Right renal cortex interstitium (tissue), 3 donors: ENCODE measurements around the gene CASS4. TPM values are rescaled to one million over a fixed set of nuclear protein-coding genes. Genes with fewer than 3 reads are reported as not detected.
"Not testable (repeated sequence)": the region's sequence is repeated elsewhere in the genome, so short reads cannot be mapped to it uniquely, and the experiment has no call there.

Source experiments
- DNase-seq, 3 donors: peaks; one replicate each; pipeline ENCODE4 v3.0.0-alpha.2; 2013; ENCODE audit warnings: low read depth in 3 of 3, low spot score in 2 of 3
- polyA plus RNA-seq, 3 donors: library from polyadenylated mRNA; unstranded; fragments of 120-200 nt; gene quantifications; one replicate each; pipeline ENCODE4 v1.2.1, GENCODE V29; 2013; ENCODE audit not compliant: insufficient read length in 3 of 3

The CASS4 gene, protein sequence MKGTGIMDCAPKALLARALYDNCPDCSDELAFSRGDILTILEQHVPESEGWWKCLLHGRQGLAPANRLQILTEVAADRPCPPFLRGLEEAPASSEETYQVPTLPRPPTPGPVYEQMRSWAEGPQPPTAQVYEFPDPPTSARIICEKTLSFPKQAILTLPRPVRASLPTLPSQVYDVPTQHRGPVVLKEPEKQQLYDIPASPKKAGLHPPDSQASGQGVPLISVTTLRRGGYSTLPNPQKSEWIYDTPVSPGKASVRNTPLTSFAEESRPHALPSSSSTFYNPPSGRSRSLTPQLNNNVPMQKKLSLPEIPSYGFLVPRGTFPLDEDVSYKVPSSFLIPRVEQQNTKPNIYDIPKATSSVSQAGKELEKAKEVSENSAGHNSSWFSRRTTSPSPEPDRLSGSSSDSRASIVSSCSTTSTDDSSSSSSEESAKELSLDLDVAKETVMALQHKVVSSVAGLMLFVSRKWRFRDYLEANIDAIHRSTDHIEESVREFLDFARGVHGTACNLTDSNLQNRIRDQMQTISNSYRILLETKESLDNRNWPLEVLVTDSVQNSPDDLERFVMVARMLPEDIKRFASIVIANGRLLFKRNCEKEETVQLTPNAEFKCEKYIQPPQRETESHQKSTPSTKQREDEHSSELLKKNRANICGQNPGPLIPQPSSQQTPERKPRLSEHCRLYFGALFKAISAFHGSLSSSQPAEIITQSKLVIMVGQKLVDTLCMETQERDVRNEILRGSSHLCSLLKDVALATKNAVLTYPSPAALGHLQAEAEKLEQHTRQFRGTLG
- 1 to 10 TPM; 2.8 to 3.6 (median 3.6) TPM for polyA plus RNA-seq

DNA sequence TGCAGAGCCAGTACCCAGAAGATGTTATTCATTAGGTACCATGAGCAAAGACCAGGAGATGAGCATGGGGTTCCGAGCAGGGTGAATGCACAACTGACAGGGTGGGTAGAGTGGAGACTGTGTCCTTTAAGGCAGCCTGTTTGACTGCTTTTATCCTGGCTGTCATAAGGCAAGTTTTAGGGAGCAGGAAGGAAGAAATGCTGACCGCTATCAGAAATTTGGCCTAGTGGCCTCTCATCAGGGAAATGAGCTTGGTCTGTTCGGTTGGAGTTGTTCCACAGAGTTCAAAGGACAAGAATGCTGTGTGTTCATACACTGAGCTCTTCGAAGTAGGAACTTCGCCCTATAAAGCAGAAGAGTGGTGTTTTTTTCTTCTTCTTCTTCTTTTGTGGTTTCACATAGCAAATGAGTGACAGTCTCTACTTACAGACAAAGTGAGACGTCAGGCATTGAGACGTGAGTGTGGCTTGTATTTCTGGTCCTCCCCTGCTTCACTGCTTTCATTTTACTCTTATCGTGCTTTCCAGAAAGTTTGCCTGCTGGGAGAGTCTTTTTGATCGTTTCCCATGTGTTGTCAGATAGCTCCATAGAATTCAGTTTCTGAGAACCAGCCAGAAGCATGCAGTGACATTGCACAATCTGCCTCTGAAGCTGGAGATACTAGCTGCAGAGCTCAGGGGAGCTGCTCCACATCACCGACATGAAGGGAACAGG, at the start of gene CASS4:
Gene CASS4, plus strand, starts transcription at position 502 of the 714 bp plus-strand sequence. Its CDS starts 199 bp downstream, at position 701.
- peak in 2 of 3 donors; percentile 44 to 48 for DNase-seq

DNA sequence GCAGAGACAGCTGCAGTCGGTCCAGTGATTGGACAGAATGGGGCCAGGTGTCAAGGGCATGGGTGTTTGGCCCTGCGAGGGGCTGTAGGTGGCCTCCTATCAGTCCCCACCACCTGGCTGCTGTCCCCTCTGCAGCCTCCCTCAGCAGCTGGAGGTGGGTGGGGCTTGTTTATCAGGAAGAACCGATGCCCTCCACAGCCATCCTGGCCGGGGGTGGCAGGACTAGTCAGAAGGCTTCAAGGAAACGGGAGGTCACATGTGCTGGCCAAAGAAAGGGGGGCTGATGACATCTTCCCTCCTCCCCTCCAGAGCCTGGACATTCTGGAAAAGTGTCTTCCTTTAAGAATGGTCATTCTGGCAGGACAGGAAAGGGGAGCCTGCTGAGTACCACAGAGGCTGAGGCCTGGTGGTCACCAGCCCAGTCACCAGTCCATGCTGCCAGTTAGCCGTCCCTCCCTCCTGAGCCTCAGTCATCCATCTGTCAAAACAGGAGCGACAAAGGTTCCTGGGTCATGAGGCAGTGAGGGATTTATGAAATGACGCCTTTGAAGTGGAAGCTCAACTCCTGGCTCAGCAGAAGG, 49.1 kb upstream of the CASS4 start:
- DNase-seq = no peak

DNA sequence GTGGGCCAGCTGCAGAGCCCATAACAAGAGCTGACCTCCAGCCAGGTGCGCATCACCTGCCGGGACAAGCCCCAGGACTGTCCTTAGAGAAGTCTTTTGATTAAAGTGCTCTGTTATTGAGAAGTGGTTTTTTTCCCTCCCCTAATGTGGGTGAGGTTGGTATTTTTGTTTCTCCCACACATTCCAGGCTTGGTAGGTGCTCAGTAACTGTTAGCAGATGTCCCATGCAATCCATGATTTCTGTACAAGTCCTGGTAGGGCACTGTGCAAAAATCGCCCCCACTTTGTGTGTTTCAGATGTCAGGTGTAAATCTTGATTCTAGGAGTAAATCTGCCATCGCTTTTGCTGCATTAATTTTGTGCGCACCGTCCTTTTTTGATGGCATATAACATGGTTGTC, 48.6 kb upstream of the CASS4 start:
- no peak for DNase-seq

DNA sequence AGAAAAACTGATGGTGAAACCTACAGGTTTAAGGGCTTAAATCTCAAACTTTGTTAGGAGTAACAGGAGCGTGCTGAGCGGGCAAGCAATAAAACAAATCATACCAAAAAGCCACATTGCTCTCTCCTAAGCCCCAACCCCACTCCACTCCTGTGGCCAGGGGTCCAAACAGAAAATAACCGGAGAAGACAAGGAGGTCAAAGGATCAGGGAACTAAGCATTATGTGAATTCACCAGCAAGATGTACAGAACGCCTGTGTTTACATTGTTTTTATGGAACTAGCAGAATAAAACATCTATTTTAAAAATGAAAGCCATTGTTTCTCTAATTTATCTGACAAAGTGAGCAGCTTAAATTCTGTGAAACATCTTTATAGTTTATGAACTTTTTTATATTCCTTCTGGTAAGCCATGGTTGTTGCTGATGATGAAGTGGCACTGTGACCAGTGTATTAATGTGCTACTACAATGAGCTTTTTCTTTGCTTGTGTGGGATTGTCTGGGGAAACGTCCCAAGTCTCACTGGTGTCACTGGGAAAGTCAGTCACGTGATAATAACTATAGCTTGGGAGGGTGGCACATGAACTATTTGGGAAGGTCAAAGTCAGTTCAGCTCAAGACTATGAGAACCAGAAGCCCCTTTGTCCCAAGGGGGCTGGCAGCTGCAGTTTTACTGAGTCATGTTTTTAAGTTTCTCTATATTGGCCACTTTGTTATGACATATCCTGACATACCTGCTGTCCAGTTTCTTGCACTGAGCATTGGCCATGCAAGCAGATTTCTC, 43.5 kb upstream of the CASS4 start:
- no peak for DNase-seq

DNA sequence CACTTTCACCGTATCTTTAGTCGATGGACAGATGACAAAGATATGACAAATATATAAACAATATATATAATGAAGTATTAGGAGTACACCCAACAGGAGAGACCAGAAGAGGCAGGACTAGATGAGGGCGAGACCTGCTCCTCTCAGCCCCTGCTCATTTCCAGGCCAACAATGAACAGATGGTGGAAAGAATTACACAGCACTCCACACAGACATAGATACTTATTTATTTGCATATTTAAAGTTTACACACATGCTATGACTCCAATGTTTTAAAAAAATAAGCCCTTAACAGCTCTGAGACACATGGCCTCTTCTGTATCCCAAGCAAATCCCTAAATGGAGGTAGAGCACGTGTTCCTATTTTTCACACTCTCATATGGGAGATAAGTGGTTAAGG, 42.9 kb upstream of the CASS4 start:
- no peak for DNase-seq

DNA sequence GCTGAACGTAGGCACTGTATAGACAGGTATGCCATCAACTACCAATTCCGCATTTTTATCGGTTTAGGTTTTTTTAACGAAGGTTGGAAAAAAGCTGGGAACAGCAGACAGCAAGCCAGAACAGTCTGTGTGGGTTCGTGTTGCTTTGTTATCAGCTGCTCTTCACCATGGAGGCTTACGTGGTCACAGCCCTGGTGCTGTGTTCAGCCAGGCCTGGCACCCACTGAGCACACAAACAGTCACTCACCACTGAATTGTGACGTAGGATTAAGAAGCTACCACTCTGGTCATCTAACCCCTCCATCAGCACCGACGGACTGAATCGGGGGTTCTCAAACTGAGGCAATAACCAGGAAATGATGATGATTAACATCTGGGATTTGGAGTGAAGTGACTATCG, 40.1 kb upstream of the CASS4 start:
- DNase-seq = no peak

DNA sequence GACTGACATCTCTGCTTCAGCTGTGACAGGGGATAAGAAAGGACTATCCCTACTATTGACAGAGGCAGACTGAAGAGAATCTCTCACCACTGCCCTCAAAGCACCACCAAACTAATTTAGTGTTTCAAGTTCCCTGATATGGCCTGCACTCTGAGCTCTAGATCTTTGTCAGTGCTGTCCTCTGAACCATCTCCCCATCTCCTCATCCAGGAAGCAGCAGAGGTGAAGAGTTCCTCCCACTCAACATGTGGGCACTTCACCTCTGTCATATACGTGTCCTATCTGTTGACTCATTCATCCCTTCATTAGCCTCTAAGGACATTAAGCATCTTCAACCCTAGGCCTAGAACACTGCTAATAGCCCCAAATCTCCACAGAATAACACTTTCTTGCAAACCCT, 39.2 kb upstream of the CASS4 start:
- no peak for DNase-seq

DNA sequence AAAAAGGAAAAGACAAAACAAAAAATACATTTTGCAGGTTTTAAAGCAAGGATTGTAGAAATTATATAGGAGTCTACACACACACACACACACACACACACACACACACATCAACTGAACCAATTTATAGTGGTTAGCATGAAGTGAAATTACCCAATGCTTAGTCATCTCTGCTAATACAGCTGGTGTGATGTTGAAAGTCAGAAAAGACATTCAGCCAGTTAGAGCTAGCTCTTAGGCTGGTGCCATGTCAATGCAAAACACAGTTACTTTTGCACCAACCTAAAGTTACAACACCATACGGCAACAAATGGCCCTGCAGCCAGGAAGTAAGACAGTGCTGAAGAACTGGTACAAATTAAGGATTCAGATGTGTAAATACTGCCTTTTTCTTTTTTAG, 38.1 kb upstream of the CASS4 start:
- no peak for DNase-seq

DNA sequence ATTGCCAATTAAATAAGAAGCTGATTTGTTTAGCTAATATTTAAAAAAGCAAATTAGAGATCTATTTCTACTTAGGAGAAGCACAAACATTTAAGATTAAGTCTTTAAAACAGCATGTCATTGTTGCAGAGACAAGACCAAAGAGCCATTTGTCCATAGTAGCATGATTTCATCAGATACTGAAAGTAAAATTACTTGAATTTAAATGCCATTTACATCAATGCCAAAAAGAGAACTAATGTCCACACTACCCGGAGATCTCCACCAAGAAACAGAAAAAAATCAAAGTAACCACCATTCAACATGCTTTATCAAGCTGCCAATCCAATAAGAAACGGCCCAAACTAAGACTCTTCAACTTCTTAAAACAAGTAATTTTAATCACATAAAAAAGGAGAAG, 35.7 kb upstream of the CASS4 start:
- no peak for DNase-seq

DNA sequence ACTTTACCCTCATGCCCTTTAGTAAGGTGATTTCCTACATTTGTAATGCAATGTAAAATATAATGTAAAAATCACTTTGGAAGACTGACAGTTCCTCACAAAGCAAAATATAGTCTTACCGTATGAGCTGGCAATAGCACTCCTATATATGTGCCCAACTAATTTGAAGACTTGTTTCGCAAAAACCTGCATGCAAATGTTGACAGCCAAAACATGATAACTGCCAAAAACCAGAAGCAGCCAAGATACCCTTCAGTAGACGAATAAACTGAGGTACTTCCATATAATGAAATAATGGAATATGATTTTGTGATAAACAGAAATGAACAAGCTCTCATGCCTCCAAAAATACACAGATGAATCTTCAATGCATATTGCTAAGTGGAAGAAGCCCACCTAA, 33.7 kb upstream of the CASS4 start:
- DNase-seq = no peak

DNA sequence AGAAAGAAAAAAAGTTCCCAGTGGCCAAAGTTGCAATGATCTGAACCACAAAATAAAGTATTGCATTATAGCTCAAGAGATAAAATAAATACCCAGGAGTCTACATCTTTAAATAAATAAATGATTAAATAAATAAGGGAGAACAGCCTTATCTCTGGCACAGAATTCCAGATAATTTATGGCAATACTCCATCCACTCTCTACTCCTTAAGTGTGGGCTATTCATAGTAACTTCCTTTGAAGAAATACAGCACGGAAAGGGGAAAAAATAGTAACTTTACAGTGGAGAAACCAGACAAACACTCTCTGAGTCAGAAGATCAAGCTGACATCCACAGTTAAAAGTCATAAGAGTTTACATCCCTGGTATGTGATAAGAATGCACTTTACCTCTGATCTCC, 31.7 kb upstream of the CASS4 start:
- no peak for DNase-seq

DNA sequence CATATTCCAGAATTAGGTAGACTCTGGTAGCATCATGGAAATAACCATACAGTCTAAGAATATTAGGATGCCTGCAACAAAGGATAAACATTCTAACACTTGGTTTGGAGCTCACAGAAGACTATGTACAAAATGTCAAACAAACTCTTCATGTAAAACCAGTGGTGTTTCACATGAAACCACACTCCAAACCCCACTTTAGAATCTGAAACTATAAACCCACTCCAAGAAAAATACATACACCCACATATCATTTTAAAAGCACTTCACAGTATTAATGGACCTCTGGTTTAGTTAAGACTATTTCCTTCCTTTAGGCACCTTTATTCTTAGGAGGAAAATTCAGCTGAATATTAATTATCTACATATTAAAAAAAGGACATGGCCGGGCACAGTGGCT, 30.6 kb upstream of the CASS4 start:
- DNase-seq = no peak

DNA sequence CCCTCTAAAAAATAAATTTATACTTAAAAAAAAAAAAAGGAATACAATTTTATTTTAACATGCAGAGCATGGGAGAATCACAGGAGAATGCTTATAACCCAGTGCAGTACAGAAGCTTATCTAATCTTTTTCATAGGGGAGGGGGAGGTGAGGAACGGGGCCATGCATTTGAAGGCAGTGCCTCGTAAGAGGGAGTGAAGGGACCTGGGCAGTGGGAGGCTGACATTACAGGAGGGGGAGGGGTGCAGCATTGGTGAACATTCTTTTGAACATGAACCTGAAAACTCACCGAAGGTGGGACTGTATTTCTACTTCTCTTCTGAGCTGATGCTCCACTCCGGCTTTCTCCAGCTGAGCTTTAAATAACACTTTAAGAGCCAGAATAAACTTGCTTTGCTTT, 29.4 kb upstream of the CASS4 start:
- DNase-seq = no peak

DNA sequence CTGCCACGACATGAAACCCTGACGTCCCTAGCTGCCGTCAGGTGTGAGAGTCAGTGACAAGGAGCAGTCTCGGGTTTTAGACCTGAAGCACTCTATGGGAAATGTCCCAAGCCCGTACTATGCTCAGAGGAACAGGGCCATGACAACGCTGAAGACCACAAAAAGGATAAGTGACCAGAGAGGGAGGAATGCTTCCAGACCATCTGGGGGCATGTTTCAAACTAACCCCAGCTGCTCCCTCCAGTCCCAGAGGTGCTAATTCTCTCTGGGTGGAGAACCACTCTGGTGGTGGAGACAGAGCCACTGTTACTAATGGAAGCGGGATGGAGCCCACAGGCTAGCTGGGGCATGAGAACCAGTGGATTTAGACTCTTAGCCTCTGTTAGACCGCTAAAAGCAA, 28.7 kb upstream of the CASS4 start:
- DNase-seq = no peak

DNA sequence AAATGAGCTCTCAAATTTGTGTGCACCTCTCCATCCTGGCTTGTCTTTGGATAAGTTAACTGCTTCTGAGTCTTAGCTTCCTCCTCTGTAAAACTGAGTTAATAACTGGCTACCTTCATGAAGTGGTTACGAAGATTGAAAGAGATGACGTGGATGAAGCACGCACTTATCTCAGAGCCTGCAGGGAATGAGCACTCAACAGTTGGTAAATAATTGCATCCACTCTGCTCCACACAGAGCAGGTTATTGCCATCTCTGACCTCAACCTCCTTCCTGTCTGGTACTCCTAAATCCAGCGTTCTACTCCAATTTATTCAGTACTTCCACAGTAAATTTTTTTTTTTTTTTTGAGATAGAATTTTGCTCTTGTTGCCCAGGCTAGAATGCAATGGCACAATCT, 26.9 kb upstream of the CASS4 start:
- no peak for DNase-seq

DNA sequence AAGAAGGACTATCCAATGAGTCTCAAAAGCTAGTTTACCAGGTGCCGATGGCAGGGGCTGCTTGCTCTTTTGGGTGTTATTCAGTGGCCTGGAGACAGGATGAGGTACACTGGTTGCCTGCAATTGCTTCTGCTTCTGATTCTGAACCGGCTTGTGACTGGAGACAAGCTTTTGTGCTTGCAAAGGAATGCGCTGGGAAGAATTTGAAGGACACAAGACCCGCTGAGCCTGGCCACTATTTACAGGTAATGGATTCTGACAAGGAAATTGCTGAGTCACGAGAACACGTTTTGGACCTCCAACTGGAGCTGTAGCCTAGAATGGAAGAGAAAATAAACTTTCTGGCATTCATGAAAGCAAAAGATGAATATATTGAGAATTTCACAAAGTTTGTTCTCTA, 25.8 kb upstream of the CASS4 start:
- no peak for DNase-seq

DNA sequence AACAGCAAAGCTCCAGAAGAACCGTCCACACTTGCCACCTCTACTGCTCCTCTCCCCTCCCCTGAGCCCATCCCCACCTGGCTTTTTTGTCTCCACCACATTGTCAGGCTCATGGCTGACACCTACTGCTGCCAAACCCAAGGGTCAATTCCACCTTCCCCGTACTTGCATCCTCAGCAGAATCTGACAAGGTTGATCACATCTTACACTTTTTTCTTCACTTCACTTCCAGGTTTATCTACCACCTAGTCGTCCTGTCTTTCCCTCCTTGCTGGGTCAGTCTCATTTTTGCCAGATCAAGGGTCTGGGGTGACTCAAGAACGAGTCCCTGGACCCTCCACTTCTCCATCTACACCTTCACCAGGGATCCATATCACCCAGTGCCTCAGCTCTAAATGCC, 23.2 kb upstream of the CASS4 start:
- DNase-seq = no peak

DNA sequence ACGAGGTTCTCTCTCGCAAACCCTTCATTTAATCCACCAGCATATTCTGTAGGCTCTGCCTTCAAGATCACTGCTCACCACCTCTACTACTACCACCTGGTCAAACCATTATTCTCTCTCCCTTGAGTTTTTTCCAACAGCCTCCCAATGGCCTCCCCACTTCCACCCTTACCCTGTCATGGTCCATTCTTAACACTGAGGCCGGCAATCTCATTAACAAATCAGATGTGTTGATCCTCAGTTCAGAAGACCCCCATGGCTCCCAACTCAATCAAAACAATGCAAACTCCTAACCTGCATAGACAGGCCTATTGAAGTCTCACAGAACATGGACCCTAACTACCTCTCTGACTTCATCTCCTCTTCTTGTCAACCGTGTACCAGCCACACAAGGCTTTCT, 22.3 kb upstream of the CASS4 start:
- DNase-seq = no peak

DNA sequence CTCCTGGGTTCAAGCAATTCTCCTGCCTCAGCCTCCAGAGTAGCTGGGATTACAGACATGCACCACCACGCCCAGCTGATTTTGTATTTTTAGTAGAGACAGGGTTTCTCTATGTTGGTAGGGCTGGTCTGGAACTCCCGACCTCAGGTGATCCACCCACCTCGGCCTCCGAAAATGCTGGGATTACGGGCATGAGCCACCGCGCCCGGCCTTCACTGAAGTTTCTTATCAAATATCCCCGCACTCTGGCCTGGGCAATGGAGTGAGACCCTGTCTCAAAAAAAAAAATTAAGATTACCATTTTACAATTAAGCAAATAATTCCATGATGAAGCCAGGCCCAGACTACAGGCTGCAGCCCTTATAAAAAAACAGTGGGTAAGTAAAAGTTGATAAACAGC, 21.7 kb upstream of the CASS4 start:
- DNase-seq = not testable (repeated sequence)

DNA sequence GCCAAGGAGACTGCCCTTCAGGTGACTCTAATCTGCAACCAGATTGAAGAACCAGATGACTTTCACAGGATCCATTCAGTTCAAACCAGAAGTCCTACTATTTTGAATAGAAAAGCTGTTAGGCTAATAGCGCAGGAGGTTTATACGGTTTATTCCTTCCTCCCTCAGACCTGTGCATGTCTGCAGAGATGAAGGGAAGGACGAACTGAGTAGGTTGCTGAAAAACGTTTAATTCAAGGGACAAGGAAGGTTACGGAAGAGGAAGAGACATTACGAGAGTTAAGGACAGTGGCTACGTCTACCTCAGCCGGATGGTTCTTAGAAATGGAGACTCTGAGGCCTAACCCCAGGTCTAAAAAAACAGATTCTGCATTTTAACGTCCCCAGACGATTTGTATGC, 21.0 kb upstream of the CASS4 start:
- no peak for DNase-seq
